Right lung (tissue), 5 donors: ENCODE data around the gene HAUS8. TPM values are rescaled to one million over a fixed set of nuclear protein-coding genes. Genes with fewer than 3 reads are reported as not detected.
"Not testable (repeated sequence)": the region's sequence is repeated elsewhere in the genome, so short reads cannot be mapped to it uniquely, and the experiment has no call there.

Experiments
- DNase-seq, 2 donors: peaks; one replicate each; pipeline ENCODE4 v3.0.0-alpha.2; 2013
- polyA plus RNA-seq, 5 donors: library from polyadenylated mRNA; unstranded; fragments of 120-200 nt; gene quantifications; one replicate each; pipeline versions ENCODE4 v1.2.1 to v1.2.3, GENCODE V29; 2013; ENCODE audit warnings: inconsistent platforms in 1 of 5, low replicate concordance in 1 of 5; ENCODE audit not compliant: insufficient read length in 5 of 5, insufficient read depth in 1 of 5

HAUS8 gene
- polyA plus RNA-seq, 5 donors, result 11.1 to 16.7 (median 13.4) TPM

DNA sequence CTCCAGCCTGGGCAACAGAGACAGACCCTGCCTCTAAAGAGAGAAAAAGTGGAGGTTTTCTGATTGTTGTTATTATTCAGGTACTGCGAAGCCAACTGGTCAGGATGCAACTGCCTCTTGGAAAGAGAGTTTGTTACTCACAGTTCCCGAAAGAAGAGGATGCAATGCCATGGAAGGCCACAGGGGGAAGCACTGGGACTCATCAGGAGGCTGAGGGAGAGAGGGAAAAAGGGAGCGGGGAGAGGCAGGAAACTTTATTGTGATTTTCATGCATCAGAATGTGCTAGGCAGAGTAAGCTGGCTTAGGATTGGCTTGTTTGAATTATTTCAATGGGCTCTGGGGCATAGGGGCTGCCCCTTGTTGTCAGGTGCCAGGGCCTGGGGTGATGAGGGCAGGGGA, 27.9 kb upstream of the HAUS8 start:
- DNase-seq, result no peak

DNA sequence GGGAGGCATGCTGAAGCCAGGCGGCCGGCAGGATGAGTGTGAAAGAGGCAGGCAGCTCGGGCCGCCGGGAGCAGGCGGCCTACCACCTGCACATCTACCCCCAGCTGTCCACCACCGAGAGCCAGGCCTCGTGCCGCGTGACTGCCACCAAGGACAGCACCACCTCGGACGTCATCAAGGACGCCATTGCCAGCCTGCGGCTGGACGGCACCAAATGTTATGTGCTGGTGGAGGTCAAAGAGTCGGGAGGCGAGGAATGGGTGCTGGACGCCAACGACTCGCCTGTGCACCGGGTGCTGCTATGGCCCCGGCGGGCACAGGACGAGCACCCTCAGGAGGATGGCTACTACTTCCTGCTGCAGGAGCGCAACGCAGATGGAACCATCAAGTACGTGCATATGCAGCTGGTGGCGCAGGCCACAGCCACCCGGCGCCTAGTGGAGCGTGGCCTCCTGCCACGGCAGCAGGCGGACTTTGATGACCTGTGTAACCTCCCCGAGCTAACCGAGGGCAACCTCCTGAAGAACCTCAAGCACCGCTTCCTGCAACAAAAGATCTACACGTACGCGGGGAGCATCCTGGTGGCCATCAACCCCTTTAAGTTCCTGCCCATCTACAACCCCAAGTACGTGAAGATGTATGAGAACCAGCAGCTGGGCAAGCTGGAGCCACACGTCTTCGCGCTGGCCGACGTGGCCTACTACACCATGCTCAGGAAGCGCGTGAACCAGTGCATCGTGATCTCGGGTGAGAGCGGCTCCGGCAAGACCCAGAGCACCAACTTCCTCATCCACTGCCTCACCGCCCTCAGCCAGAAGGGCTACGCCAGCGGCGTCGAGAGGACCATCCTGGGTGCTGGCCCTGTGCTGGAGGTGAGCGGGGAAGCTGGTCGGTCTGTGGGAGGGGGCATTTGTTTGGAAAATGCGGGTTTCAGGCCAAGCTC, 26.7 kb upstream of the HAUS8 start:
- DNase-seq, result no peak

- DNase-seq, result no peak
Measured at GRCh38 chr19:17098326-17098725, 23.1 kb upstream of the HAUS8 start.

DNA sequence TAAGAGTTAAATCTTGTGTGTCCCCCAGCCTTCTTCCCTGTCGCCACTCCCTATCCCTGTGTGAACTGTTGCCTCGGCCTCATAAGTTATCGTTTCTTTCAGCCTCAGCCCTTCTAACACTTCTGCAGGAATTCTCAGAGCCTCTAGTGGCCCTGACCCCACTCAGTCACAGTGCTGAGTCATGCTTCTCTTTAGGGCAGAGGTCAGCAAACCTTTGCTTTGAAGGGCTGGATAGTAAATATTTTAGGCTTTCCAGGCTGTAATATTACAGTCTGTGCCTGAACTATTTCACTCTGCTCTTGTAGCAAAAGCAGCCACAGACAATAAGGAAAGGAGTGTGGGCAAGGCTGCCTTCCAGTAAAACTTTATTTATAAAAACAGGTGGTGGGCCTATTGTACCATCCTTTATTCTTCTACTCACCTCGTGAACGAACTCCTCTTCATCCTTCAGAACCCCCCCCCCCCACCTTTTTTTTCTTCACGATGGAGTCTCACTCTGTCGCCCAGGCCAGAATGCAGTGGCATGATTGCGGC, 22.4 kb upstream of the HAUS8 start:
- DNase-seq, result no peak

DNA sequence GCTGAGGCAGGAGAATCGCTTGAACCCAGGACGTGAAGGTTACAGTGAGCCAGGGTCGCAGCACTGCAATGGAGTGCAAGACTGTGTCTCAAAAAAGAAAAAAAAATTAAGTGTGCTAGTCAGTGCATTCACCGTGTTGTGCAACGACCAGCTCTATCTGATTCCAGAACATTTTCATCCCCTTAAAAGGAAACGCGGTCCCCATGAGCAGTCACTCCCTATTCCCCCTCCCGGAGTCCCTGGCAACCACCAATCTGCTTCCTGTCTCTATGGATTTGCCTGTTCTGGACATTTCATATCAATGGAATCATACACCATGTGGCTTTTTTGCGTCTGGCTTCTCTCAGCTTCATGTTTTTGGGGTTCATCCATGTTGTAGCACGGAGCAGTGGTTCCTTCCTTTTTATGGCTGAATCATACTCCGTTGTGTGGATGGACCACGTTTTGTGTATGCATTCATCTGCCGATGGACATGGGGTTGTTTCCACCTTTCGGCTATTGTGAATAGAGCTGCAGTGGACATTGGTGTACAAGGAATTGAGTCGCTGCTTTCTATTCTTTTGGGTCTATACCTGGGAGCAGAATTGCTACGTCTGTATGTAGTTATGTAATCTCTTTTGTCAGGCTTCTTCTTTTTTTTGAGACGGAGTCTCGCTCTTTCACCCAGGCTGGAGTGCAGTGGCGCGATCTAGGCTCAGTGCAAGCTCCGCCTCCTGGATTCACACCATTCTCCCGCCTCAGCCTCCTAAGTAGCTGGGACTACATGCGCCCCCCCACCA, 20.1 kb upstream of the HAUS8 start:
- no peak for DNase-seq

DNA sequence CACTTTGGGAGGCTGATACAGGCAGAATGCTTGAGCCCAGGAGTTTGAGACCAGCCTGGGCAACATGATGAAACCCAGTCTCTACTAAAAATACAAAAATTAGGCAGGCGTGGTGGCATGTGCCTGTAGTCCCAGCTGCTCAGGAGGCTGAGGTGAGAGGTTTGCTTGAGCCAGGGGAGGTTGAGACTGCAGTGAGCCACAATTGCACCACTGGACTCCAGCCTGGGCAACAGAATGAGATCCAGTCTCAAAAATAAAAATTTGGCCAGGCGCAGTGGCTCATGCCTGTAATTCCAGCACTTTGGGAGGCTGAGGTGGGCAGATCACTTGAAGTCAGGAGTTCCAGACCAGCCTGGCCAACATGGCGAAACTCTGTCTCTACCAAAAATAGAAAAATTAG, 19.4 kb upstream of the HAUS8 start:
- DNase-seq, result not testable (repeated sequence)

GRCh38 chr19:17092696-17093095, 17.4 kb upstream of the HAUS8 start:
- DNase-seq, result no peak

- DNase-seq, result no peak
Measured at GRCh38 chr19:17091758-17092333, 16.6 kb upstream of the HAUS8 start.

GRCh38 chr19:17090583-17090982, 15.3 kb upstream of the HAUS8 start:
- DNase-seq, result no peak

DNA sequence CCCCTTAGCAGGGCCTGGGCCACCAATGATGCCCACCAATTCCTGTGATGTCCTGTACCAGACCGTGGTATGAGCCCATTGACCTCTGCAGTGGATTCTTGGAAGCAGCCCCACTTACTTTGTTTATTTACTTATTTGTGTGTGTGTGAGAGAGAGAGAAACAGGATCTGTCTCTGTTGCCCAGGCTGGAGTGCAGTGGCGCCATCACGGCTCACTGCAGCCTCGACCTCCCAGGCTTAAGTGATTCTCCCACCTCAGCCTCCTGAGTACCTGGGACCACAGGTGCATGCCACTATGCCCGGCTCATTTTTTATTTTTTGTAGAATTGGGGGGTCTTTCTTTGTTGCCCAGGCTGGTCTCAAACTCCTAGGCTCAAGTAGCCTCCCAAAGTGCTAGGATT, 13.3 kb upstream of the HAUS8 start:
- DNase-seq, result no peak

- DNase-seq, result no peak
Measured at GRCh38 chr19:17086834-17087233, 11.6 kb upstream of the HAUS8 start.

DNA sequence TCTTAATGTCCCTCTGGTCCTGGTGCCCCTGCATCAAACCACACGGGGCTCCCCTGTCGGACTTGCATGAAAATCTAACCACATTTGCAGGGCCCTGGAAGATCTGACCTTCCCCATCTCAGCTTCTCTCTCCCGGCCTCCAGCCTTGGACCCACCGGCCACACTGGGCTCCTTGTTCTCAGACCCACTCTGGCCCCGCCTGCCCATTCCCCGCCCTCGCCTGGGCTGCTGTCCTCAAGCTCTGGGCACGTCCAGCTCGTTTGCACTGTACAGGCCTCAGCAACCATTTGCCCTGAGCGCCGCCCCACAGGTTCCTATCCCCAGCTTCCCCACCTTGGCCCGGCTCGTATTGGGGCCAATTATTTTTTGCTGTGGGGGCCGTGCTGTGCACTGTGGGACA, 10.9 kb upstream of the HAUS8 start:
- DNase-seq, result no peak

- DNase-seq, result no peak
Measured at GRCh38 chr19:17081672-17082630, 6.7 kb upstream of the HAUS8 start.

DNA sequence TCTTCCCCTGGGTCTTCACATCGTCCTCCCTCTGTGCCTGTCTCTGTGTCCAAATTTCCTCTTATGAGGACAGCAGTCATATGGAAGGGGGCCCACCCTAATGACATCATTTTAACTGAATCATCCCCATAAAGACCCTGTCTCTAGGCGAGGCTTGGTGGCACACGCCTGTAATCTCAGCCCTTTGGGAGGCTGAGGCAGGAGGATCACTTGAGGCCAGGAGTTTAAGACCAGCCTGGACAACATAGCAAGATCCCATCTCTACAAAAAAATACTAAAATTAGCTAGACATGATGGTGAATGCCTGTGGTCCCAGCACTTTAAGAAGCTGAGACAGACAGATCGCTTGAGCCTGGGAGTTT, 5.2 kb upstream of the HAUS8 start:
- DNase-seq, result no peak

- peak; percentile 81 to 87 for DNase-seq
Measured at GRCh38 chr19:17079710-17080439, 4.6 kb upstream of the HAUS8 start.

DNA sequence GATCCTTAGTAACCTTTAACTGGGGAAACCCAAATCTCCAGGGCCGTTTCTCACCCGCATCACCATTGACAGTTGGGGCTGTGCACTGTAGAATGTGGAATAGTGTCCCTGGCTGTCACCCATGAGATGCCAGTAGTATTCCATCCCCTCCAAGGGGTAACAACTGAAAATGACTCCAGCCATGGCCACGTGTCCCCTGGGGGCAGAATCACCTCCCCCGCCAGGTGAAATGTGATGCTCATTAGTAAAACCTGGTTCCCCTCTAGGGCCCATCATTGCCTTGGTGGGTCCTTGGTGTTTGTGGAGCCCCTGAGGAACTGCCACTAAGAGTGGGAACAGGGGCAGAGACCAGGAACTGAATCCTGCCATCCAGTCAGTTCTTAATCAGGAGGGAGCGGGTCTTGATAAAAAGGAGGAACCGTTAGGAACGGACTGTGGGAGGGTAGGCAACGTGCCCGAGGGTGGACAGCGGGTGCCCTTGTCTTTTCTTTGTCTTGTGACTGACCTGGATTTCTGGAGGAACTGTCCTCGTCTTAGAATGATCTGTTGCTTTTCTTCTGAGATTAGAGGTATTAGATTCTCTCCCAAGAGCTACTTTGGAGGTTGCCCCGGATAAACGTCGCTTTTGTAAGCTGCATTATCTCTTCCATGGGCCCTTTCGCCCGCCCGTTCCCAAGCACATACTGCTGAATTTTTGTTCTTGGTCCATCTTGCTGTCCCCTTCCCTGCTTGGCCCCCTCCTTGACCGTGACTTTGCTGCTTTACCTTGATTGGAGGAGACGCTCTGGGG, 3.9 kb upstream of the HAUS8 start:
- no peak for DNase-seq

DNA sequence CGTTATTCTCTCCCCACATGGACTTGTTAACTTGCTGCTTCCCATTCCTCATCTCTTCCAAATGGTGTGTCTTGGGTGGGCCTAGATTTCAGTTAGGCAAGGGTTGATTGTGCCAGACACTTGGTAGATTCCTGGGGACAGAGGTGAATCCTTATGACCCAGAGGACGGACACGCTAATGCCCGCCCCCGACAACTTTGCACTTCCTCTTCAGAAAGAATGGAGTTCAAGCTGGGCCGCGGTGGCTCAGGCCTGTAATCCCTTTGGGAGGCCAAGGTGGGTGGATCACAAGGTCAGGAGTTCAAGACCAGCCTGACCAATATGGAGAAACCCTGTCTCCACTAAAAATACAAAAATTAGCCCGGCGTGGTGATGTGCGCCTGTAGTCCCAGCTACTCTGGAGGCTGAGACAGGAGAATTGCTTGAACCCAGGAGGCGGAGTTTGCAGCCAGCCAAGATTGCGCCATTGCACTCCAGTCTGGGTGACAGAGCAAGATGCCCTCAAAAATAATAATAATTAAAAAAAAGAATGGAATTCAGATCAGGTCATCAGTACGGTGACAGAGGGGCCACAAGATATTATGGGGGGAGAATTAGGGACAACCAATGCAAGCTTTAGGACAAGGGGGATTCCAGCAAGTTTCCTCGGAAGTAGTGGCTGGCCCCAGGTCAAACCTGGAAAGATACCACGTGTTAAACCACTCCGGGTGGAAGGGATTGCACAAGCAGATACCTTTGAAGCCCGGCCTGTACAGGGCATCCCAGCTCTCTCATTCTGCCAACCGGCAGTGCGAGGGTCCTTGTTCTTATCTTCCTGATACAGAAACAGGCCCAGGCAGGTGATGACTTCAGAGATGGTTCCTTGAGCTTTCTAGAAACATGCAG, 3.0 kb upstream of the HAUS8 start:
- no peak for DNase-seq

GRCh38 chr19:17077447-17078028, 2.3 kb upstream of the HAUS8 start:
- DNase-seq, result no peak
